GDM1 (cell line): ENCODE results near the gene TRMT11.
"Not testable (repeated sequence)": the region's sequence is repeated elsewhere in the genome, so short reads cannot be mapped to it uniquely, and the experiment has no call there.

Source experiments
- DNase-seq: peaks from one replicate; lab custom pipeline; 2025; lab: John Stamatoyannopoulos, UW

TRMT11 gene

GRCh38 chr6:125986301-125987025 is at the start of gene TRMT11:
TRMT11 (plus strand) TSS chr6:125986540; CDS start chr6:125986551, 11 bp downstream.
- peak; percentile 81 for DNase-seq

DNA sequence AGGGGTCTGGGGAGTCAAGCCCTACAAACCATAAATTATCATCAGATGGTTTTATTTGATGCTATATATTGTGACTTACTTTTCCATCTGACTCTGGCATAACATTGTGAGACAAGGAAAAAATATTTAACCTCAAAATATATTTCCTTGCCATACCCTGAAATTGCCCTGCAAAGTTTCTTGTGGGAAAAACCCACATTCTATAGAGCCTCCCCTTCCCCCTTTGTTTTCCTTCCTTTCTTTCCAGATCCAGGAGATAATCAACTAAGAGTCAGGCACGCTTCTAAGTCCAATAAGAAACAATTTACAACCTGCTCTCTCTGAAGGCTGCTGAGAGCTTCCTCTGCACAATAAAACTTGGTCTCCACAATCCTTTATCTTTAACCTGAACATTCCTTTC is 47.3 kb upstream of the TRMT11 start:
- no peak for DNase-seq

GRCh38 chr6:125939791-125940190 is 46.5 kb upstream of the TRMT11 start:
- no peak for DNase-seq

DNA sequence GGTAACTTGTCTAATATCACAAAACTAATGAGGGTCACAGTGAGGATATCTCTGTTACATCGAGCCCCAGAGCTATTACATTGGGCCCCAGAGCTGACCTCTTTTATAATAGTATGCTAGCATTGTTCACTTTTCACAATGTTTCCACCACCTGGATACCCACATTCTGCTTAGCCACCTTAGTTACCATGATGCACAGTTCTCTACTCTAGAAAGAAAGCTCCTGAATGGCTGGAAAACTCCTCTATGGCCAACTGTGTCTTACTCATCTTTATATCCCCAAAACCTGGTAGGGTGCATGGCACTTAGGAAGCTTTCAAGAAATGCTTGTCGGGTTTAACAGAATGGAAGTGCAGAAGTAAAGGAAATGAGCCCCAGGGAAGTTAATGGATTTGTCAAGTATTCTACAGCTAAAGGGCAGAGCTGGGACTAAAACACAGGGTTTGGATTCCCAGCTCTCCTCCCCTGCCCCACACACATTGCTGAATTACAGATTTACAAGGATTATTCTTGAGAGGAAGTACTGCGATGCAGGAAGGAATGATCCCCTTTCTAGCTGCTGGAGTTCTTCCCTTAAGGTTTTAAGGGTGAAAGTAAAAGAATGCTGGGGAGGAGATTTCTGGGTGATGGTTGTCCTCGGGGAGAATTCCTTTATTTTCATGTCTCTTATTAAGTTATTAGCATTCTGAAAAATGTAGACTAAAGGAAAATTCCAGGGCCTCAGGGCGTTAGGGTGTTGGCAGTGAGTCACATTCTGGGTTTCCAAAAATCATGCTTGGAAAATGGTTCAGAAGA is 45.9 kb upstream of the TRMT11 start:
- DNase-seq, result no peak

- no peak for DNase-seq
These were observed 43.4 kb upstream of the TRMT11 start for GRCh38 chr6:125942672-125943527.

- no peak for DNase-seq
These were observed 42.6 kb upstream of the TRMT11 start for GRCh38 chr6:125943528-125944433.

- no peak for DNase-seq
These were observed 41.9 kb upstream of the TRMT11 start for GRCh38 chr6:125944434-125944816.

GRCh38 chr6:125944896-125945295 is 41.4 kb upstream of the TRMT11 start:
- no peak for DNase-seq

- DNase-seq, result no peak
These were observed 40.8 kb upstream of the TRMT11 start for GRCh38 chr6:125945378-125946141.

- DNase-seq, result no peak
These were observed 38.7 kb upstream of the TRMT11 start for GRCh38 chr6:125947615-125948014.

DNA sequence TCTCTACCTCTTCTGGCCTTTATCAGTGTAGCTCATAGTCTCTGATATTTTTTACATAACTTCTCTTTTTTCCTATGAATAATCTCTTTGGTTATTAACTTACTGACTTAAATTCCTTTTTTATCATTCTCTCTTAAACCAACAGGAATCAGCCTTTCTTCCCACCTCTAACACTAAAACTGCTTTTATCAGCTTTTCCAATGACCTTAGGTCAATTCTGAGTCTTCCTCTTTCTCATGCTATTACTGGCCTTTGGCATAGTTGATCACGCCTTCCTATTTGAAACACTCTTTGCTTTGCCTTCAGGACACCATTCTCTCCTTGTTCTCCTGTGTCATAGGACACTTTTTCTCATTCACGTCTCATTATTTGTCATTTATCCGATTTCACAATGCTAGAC is 37.9 kb upstream of the TRMT11 start:
- no peak for DNase-seq

DNA sequence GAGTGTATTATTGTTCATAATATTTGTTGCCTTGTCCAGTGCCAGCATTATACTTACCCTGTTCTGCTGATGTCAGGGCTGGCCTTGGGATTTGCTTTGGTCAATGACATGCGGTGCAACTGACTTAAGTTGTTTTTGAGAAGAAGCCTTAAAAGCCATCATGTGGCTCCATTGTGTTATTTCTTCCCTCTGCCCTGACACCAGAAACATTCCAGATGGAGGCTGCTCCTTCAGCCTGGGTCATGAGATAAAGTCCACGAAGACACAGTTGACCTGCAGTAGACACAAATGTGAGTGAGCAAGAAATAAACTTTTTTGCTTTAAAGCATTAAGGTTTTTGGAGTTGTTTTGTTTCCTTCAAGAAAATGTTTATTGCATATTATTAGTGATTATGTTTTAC is 37.3 kb upstream of the TRMT11 start:
- DNase-seq, result no peak

DNA sequence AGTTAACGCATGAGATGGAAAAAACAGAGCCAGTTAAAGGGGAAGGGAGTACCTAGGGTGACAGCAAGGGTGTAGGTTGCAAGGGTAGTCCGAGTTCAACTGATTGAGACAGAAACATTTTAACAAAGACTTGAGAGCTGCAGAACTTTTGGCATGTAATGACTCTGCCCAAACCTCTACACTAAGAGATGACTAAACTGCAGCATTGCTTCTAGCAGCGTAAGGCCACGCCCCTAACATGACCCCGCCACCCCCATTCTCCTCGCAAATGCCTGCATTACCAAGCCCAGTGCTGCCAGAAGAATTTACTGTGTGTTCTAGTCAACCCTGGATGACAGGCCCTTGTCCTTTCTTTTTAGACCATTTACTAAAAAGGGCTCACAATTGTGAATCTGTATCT is 36.0 kb upstream of the TRMT11 start:
- DNase-seq, result no peak

DNA sequence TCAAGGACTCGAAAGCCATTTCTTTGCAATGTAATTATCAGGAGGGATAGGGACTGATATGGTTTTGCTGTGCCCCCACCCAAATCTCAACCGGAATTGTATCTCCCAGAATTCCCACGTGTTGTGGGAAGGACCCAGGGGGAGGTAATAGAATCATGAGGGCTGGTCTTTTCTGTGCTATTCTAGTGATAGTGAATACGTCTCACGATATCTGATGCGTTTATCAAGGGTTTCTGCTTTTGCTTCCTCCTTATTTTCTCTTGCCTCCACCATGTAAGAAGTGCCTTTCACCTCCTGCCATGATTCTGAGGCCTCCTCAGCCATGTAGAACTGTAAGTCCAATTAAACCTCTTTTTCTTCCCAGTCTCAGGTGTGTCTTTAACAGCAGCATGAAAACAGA is 35.6 kb upstream of the TRMT11 start:
- not testable (repeated sequence) for DNase-seq

GRCh38 chr6:125951323-125951722 is 35.0 kb upstream of the TRMT11 start:
- no peak for DNase-seq

GRCh38 chr6:125952764-125953501 is 33.4 kb upstream of the TRMT11 start:
- DNase-seq, result no peak

DNA sequence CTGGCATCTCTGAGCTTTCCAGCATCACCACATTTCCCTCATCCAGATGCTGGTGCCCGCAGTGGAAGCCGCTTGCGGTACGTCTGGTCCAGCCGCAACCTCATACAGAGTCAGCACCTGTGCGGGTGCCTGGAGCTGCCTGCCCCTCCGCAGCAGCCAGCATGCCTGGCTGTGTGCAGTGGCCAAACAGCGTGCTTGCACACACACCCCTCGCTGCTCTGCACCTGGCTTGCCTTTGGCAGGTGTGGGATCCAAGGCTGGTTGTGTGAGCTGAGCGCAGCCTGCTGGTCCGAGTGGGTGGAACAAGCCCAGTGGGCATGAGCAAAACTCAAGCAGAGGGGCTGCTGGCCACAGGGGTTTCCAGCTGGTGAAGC is 32.9 kb upstream of the TRMT11 start:
- no peak for DNase-seq

GRCh38 chr6:125954735-125955339 is 31.5 kb upstream of the TRMT11 start:
- DNase-seq, result no peak

- DNase-seq, result no peak
These were observed 30.4 kb upstream of the TRMT11 start for GRCh38 chr6:125955973-125956372.
